ENCODE data around the gene NDNF.

Gene NDNF

DNA sequence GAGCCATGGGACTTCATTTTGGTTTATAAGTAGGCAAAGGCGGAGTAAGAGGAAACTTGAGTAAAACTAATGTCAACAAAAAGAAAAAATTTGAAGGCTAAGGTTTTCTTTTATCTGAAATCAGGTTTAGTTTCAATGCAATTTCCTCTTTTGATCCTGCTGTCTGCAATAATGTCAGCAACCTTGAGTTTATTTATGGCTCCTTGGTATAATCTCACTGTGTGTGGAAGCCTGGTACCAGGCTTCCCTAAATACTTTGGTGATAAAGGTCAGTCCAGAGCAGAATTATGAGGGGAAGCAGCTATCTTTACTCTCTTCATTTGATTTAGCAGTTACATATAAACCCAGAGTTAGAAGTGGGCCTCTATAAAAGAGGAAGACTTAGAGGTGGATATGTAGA is 57.8 kb downstream of the NDNF start:
- no peak for DNase-seq

DNA sequence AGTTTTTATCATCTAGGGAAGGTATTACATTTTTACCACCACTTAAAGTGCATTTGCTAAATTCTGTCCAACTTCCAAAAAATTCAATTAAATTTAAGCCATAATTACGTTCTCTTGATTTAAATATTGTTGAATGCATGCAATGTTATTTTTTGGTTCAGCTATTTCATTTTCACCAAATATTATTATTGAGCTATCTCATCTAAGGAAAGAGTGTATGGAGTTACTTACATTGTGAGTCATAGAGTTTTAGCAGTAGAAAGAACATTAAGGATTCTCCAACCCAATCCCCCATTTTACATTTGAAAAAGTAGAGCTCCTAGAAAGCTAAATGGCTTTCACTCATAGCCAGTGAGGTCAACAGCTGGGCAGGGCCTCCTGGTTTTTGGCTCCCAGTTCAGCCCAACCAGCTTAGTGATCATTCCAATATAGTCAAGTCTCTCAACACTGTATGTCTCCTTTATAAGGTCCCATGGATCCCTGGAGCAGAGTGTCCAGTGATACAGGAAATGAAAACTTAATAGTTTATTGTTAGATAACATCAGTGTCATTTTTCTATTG is 60.5 kb downstream of the NDNF start:
- DNase-seq: no peak

DNA sequence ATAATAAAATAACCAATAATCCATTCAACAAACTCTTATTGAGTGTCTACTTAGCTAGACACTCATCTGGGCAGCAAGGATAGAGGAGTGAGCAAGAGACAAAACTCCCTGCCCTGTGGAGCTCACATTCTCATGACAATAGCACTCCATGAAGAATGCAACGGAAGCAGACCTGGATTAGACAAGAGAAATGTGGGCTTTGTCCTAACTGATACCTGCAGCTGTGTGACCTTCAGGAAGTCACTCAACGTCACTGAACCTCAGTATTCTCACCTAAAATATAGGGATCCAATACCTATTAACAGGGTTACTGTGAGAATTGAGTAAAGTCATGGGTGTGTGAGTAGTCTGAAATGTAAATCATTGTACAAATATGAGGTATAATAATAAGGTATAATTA is 61.2 kb downstream of the NDNF start:
- DNase-seq: no peak

DNA sequence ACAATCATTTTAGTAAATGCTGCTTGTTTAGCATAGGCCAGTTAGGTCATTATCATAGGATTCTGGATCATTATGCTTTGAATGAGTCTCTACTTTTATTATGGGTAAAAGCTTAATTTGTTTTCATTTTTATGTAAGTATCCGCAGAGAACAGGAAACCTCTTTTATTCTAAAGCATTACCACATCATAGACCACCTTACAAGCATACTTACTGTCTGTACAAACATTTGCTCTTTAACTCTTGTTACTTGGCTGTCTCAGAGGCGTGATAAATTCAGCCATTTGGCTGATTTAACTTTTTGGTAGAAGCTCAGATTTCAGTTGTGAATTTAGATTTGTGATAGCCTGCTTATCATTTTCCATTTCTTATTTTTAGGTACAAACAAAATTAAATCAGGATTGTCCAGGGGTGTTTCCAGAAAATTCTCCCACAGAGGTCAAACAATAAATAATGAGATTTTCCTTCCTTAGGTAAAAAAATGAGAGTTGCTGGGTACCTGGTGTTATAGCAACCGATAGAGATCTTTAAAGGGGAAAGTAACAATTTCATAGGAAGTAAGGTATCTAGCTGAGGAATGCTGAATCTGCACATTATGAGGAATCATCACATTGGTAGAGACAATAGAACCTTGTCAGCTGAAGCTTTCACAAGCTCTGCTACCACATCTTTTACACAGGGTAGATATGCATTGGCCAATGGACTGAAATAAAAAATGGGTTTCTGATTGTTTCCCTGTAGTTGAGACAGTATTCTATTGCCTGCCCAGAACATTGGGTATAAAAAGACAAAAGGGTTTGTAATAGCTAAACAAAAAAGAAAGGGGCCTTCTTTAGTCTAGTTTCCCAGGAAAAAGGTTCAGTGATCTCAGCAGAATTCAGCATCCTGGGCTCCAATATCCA is 62.5 kb downstream of the NDNF start:
- no peak for DNase-seq

DNA sequence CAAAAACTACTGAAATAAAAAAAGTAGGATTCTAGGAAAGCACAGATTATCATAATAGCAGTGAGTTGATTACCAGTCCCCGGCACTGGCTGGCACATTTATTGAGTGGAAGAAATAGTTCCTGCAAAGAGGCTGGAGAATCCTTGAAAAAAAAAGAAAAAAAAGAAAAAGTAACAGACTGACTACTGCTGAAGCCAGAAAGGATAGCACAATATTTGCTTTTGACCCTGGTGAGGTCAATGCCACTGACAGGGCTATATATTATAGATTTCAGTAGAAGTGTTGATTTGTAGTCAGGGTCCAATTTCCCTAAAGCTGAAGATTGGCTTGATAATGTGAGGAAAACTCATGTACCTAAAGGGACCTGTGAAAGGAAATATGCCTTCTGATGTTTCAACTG is 64.7 kb downstream of the NDNF start:
- no peak for DNase-seq

DNA sequence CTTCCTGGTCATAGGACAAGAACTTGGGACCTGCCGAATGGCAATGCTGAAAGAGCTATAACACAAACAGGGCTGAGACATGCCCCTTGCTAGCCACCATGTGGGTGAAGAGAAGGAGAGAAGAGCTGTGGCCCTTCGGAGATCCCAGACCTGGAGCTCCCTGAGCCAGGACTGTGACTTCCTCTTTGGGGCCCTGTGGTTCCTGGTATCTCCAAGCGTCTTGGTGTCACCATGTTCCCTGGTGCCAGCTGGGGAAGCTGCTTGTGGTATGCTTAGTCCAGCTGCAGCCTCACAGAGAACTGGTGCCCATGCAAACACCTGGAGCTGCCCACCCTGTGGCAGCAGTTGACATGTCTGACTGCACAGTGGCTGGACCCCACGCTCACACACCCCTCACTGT is 68.5 kb downstream of the NDNF start:
- DNase-seq: no peak

DNA sequence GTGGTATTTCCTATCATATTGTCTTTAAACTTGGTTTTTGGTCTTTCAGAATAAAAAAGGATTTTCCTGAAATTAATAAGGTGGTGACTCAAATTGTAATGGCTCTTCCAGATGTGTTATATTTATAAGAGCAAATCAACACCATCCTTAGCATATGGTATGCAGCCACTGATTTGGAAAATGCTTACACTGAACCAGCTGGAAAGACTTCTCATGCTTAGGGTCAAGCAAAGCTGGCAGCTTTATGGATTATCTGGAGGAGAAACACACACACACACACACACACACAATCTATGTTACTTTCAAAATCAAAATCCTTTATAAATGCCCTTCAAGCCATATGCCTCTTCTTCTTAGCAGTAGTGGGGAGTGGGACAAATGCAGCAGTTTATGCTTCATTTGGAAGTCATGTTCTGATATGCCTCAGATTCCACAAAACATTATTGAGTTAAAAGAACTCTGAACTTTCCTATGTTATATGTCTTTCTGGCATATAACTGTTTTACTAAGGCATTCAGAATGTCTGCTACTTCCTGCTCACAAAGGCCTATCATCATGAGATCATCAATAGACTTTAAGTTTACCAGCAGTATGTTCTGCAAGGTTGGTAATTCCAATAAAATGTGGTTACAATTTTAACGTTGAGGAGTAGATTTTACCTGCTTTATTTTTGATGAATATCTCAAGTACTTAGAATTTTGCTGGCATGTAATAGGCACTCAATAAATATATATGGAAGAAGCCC is 76.9 kb downstream of the NDNF start:
- DNase-seq: no peak

DNA sequence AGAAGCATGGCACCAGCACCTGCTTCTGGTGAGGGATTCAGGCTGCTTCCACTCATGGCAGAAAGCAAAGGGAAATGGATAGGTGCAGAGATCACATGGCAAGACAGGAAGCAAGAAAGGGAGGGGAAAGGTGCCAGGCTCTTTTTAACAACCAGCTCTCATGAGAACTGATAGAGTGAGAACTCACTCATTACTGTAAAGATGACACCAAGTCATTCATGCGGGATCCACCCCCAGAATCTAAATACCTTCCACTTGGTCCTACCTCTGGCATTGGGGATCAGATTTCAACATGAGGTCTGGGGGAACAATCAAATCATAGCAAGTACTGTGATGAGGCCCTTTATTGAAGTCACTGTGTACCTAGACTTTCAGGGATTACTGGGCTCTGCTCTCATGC is 77.8 kb downstream of the NDNF start:
- no peak for DNase-seq

DNA sequence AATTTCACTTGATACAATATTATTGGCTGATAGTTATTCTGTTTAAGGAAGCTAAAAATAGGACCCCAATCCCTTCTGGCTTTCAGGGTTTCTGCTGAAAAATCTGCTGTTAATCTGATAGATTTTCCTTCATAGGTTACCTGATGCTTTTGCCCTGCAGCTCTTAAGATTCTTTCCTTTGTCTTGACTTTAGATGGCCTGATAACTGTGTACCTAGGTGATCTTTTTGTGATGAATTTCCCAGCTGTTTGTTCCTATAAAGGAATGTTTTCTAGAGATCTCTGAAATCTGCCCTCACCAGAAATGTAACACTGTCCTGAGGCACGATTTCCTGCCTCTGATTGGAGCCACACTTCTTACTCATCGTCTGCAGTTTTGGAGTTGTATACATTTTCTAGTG is 80.5 kb downstream of the NDNF start:
- DNase-seq: no peak

DNA sequence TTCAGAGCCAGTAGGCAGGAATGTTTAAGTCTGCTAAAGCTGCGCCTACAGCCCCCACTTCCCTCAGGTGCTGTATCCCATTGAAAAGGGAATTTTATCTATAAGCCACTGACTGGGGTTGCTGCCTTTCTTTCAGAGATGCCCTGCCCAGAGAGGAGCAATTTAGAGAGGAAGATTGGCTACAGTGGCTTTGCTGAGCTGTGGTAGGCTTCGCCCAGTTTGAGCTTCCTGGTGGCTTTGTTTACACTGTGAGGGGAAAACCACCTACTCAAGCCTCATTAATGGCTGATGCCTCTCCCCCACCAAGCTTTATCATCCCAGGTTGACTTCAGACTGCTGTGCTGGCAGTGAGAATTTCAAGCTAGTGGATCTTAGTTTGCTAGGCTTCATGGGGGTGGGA is 82.1 kb downstream of the NDNF start:
- no peak for DNase-seq
